HCT116 (cell line): ENCODE data around the gene TXNDC11. TPM values are rescaled to one million over a fixed set of nuclear protein-coding genes. Genes with fewer than 3 reads are reported as not detected.

Experiments used
- ATAC-seq: fragments of 200-7000 bp; cut with Tn5 transposase; 2 replicates; pipeline ENCODE4 v1.9.1; 2020; ENCODE audit warnings: mild to moderate bottlenecking, moderate library complexity
- BruUV-seq: library from RNA; stranded (reverse); fragments of 400-500 nt; replicated peaks from 2 replicates; lab custom pipeline; 2021; lab: Mats Ljungman, UMichigan
- CTCF ChIA-PET: fragments of 300-600 bp; sonication (Branson Sonifier 250); formaldehyde crosslinking; loops from one replicate; lab custom pipeline; 2021; ENCODE audit warnings: antibody characterized with exemption; lab: Charles Lee
- POLR2A ChIA-PET: fragments of 300-600, 350-600 bp; sonication (Branson Sonifier 250); formaldehyde crosslinking; loops from one replicate; lab custom pipeline; 2021; ENCODE audit warnings: antibody characterized with exemption; lab: Charles Lee
- RAD21 ChIA-PET, 2 experiments: fragments of 300-600 bp; sonication (Branson Sonifier 250); formaldehyde crosslinking; loops; one replicate each; lab custom pipeline; 2023; ENCODE audit warnings: low total read pairs in 2 of 2; ENCODE audit not compliant: uncharacterized antibody in 2 of 2, unreplicated experiment in 2 of 2, low non-redundant PET in 1 of 2; lab: Charles Lee
- DNase-seq: peaks from one replicate; pipeline ENCODE4 v3.0.0-alpha.2; 2010; ENCODE audit warnings: low read depth, low spot score
- H2AFZ ChIP-seq: fragments of 200-600 bp; shearing (Covaris generic), sonication (generic); 2 replicates; pipeline ENCODE4 v1.6.1; 2017; ENCODE audit warnings: low read depth, mixed run types, mixed read lengths, antibody characterized with exemption, low read length; ENCODE audit not compliant: poor library complexity, severe bottlenecking
- H3K27ac ChIP-seq: 2 replicates; pipeline ENCODE4 v1.5.1; 2012; ENCODE audit warnings: low read depth, low read length
- H3K27me3 ChIP-seq: fragments of 200-600 bp; sonication (generic); 2 replicates; pipeline ENCODE4 v1.6.1; 2016; ENCODE audit warnings: mixed run types, low read length, mixed read lengths; ENCODE audit not compliant: insufficient read depth
- H3K36me3 ChIP-seq, 2 experiments: fragments of 200-500 bp in 1 of 2; fragments of 200-600 bp in 1 of 2; sonication (Bioruptor generic) in 1 of 2; sonication (generic) in 1 of 2; 2 replicates each; pipeline versions ENCODE4 v1.5.1 to v1.6.1; 2014 to 2016; ENCODE audit warnings: low read length in 2 of 2, inconsistent platforms in 1 of 2, mixed read lengths in 1 of 2, mixed run types in 1 of 2; ENCODE audit not compliant: insufficient read depth in 2 of 2, control insufficient read depth in 1 of 2
- H3K4me1 ChIP-seq, 2 experiments: fragments of 200-600 bp in 1 of 2; sonication (generic) in 1 of 2; 2 replicates each; pipeline versions ENCODE4 v1.5.1 to v1.6.1; 2012 to 2017; ENCODE audit warnings: low read length in 2 of 2, inconsistent platforms in 1 of 2, mild to moderate bottlenecking in 1 of 2, mixed read lengths in 1 of 2, mixed run types in 1 of 2, moderate library complexity in 1 of 2; ENCODE audit not compliant: insufficient read depth in 2 of 2, control insufficient read depth in 1 of 2
- H3K4me2 ChIP-seq: fragments of 200-600 bp; sonication (generic); 2 replicates; pipeline ENCODE4 v1.6.1; 2017; ENCODE audit warnings: mixed run types, low read length, mixed read lengths
- H3K4me3 ChIP-seq, 2 experiments: fragments of 200-600 bp in 1 of 2; sonication (generic) in 1 of 2; replicated peaks in 1 of 2; 2 replicates each; pipeline ENCODE4 v1.5.1; 2011 to 2016; ENCODE audit warnings: low read length in 2 of 2, control low read depth in 1 of 2, low read depth in 1 of 2, mild to moderate bottlenecking in 1 of 2, mixed read lengths in 1 of 2, mixed run types in 1 of 2
- H3K79me2 ChIP-seq: fragments of 200-600 bp; sonication (generic); 2 replicates; pipeline ENCODE4 v1.6.1; 2017; ENCODE audit warnings: mild to moderate bottlenecking, mixed run types, low read length, moderate library complexity, mixed read lengths; ENCODE audit not compliant: insufficient read depth
- H3K9ac ChIP-seq: fragments of 200-600 bp; sonication (generic); 2 replicates; pipeline ENCODE4 v1.6.1; 2016; ENCODE audit warnings: low read length, mixed read lengths
- H3K9me2 ChIP-seq: fragments of 200-600 bp; sonication (generic), shearing (Covaris generic); 2 replicates; pipeline ENCODE4 v1.6.1; 2017; ENCODE audit warnings: mixed run types, mild to moderate bottlenecking, moderate library complexity; ENCODE audit not compliant: insufficient read depth
- H3K9me3 ChIP-seq, 2 experiments: fragments of 200-500 bp in 1 of 2; fragments of 200-600 bp in 1 of 2; sonication (Bioruptor generic) in 1 of 2; sonication (generic) in 1 of 2; 2 replicates each; pipeline ENCODE4 v1.6.1; 2014 to 2017; ENCODE audit warnings: low read length in 2 of 2, mixed read lengths in 2 of 2, inconsistent platforms in 1 of 2, low read depth in 1 of 2, mild to moderate bottlenecking in 1 of 2, mixed run types in 1 of 2, moderate library complexity in 1 of 2; ENCODE audit not compliant: control insufficient read depth in 1 of 2, insufficient read depth in 1 of 2
- H4K20me1 ChIP-seq: fragments of 200-600 bp; sonication (generic), shearing (Covaris generic); 2 replicates; pipeline ENCODE4 v1.6.1; 2017; ENCODE audit warnings: mixed run types, mild to moderate bottlenecking, moderate library complexity; ENCODE audit not compliant: insufficient read depth
- CEBPB ChIP-seq: IDR thresholded peaks from 2 replicates; pipeline ENCODE4 v1.6.1; 2012; ENCODE audit warnings: low read depth
- EGR1 ChIP-seq: IDR thresholded peaks from 2 replicates; pipeline ENCODE4 v1.6.1; 2012; ENCODE audit warnings: low read depth
- EZH2 ChIP-seq: fragments of 200-600 bp; sonication (generic); IDR thresholded peaks from 2 replicates; pipeline ENCODE4 v1.6.1; 2017; ENCODE audit warnings: antibody characterized with exemption, mixed run types
- FOSL1 ChIP-seq: IDR thresholded peaks from 2 replicates; pipeline ENCODE4 v1.6.1; 2012; ENCODE audit warnings: low read depth
- POLR2A ChIP-seq: IDR thresholded peaks from 2 replicates; pipeline ENCODE4 v1.7.0; 2011; ENCODE audit warnings: borderline replicate concordance; ENCODE audit not compliant: insufficient read depth, insufficient read length; ENCODE audit errors: extremely low read depth
- POLR2AphosphoS5 ChIP-seq: IDR thresholded peaks from 2 replicates; pipeline ENCODE4 v1.6.1; 2011; ENCODE audit warnings: mild to moderate bottlenecking, low read depth, low read length, moderate library complexity
- RAD21 ChIP-seq: IDR thresholded peaks from 2 replicates; pipeline ENCODE4 v1.6.1; 2012; ENCODE audit warnings: low read depth, mild to moderate bottlenecking
- SIN3A ChIP-seq: IDR thresholded peaks from 2 replicates; pipeline ENCODE4 v1.6.1; 2012; ENCODE audit warnings: low read depth
- intact Hi-C: fragments of 100-400 bp; cut with micrococcal nuclease; formaldehyde crosslinking; loops from 2 replicates; pipeline ENCODE4 v1.10.0; 2022
- total RNA-seq: library from RNA; stranded (reverse); gene quantifications from one replicate; pipeline ENCODE4 v1.2.1, GENCODE V29; 2021; ENCODE audit not compliant: unreplicated experiment
- TF ChIP-seq, protein P1 (sequence below): IDR thresholded peaks from 2 replicates; pipeline ENCODE4 v1.6.1; 2012; ENCODE audit warnings: low read depth

Gene TXNDC11
- total RNA-seq, 1 experiment from 2014 or later = 26.8 TPM

DNA sequence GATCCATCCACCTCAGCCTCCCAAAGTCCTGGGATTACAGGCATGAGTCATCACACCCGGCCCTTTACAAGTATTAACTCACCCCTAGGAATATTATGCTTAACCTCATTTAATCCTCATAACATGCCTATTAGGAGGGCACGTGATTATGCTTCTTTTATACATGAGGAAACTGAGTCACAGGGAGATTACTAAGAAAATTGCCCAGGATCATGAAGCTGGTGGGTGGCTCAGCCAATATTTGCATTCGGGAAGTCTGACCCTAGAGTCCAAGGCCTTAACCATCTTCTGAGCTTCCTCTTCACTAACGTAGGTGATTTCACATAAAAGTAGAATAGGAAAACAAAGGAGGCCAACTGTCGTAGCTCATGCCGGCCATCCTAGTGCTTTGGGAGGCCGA is 93.4 kb downstream of the TXNDC11 start:
- H3K4me1 ChIP-seq = no peaks in the 10 kb centered on the region
- H4K20me1 ChIP-seq = no peaks in the 10 kb centered on the region
- intact Hi-C loops = no loop called here
- no peak for DNase-seq
- no peaks in the 10 kb centered on the region for H3K36me3 ChIP-seq
- no peak for ATAC-seq
- ChIA-PET POLR2A (no interaction called here), RAD21 (no interaction called here), CTCF (interaction anchor here (0.7 kb wide), 1 partner anchor 441 kb away, joined by 4 read pairs; no protein-coding TSS in a partner anchor)
- H3K9ac ChIP-seq = no peak overlapping the region
- no peak overlapping the region for H3K4me2 ChIP-seq
- TF ChIP-seq FOSL1 (no peak), EZH2 (no peak), POLR2A (no peak), CEBPB (no peak), RAD21 (no peak), POLR2AphosphoS5 (no peak), SIN3A (no peak), EGR1 (no peak)
- TF ChIP-seq, protein P1, sequence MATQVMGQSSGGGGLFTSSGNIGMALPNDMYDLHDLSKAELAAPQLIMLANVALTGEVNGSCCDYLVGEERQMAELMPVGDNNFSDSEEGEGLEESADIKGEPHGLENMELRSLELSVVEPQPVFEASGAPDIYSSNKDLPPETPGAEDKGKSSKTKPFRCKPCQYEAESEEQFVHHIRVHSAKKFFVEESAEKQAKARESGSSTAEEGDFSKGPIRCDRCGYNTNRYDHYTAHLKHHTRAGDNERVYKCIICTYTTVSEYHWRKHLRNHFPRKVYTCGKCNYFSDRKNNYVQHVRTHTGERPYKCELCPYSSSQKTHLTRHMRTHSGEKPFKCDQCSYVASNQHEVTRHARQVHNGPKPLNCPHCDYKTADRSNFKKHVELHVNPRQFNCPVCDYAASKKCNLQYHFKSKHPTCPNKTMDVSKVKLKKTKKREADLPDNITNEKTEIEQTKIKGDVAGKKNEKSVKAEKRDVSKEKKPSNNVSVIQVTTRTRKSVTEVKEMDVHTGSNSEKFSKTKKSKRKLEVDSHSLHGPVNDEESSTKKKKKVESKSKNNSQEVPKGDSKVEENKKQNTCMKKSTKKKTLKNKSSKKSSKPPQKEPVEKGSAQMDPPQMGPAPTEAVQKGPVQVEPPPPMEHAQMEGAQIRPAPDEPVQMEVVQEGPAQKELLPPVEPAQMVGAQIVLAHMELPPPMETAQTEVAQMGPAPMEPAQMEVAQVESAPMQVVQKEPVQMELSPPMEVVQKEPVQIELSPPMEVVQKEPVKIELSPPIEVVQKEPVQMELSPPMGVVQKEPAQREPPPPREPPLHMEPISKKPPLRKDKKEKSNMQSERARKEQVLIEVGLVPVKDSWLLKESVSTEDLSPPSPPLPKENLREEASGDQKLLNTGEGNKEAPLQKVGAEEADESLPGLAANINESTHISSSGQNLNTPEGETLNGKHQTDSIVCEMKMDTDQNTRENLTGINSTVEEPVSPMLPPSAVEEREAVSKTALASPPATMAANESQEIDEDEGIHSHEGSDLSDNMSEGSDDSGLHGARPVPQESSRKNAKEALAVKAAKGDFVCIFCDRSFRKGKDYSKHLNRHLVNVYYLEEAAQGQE = no peak
- no peaks in the 10 kb centered on the region for H3K79me2 ChIP-seq
- no peak overlapping the region for H3K4me3 ChIP-seq
- no TSS peak for BruUV-seq
- H3K9me3 ChIP-seq = no peaks in the 10 kb centered on the region
- no peak overlapping the region for H3K27ac ChIP-seq
- no peaks in the 10 kb centered on the region for H3K27me3 ChIP-seq
- no peak overlapping the region for H2AFZ ChIP-seq
- no peaks in the 10 kb centered on the region for H3K9me2 ChIP-seq
